Measurements from ENCODE around the gene PRR15L. TPM values are rescaled to one million over a fixed set of nuclear protein-coding genes. Genes with fewer than 3 reads are reported as not detected.
A peak's percentile ranks its signal among the peaks of the same experiment; 100 is the strongest.

PRR15L gene
- total RNA-seq, 1 experiment from 2014 or later, result 0.18 TPM

- Histone ChIP-seq H3K4me3 (ENCODE audit: low read depth in 2 of 2, low read length in 2 of 2) (no peak overlapping the region), H3K4me1 (ENCODE audit: control insufficient read depth, insufficient read depth, low read length) (peaks cover 16% of the 10 kb centered on the region; the same call in 1 of the 2 replicates), H3K36me3 (ENCODE audit: control insufficient read depth, insufficient read depth, low read length) (no peaks in the 10 kb centered on the region), H3K27ac (ENCODE audit: low read length) (no peak overlapping the region), H3K27me3 (ENCODE audit: control insufficient read depth, insufficient read depth, low read length) (no peaks in the 10 kb centered on the region), H3K9me3 (ENCODE audit: control insufficient read depth, insufficient read depth, low read depth, low read length) (no peaks in the 10 kb centered on the region)
- no peak for TF ChIP-seq REST (IDR thresholded peaks at IDR 0.05; ENCODE audit: insufficient read depth in 1 of 2, low read depth in 2 of 2, low read length in 1 of 2)
- no peak for TF ChIP-seq SIN3A (IDR thresholded peaks at IDR 0.05; ENCODE audit: borderline replicate concordance, insufficient read depth, low read depth, low read length)
- no peak for TF ChIP-seq CTCF (IDR thresholded peaks at IDR 0.05)
- TF ChIP-seq POLR2AphosphoS5 (IDR thresholded peaks at IDR 0.05; ENCODE audit: low read depth, low read length), result no peak
- TF ChIP-seq TCF7L2 (IDR thresholded peaks at IDR 0.05; ENCODE audit: low read depth, low read length), result no peak
- in situ Hi-C loops (cut with HindIII; ENCODE audit: low pct_unique_long_range_greater_than_20kb, low sequenced_read_pairs), result no loop called here
- intact Hi-C loops (cut with micrococcal nuclease; ENCODE audit: unreplicated experiment), result no loop called here
- ChIA-PET CTCF (no interaction called here), POLR2A (interaction anchor here (0.6 kb wide), 1 partner anchor 22 kb away, joined by 3 read pairs; no protein-coding TSS in a partner anchor)
- TSS peak; percentile 10 for BruUV-seq (replicated peaks)
- ATAC-seq (no peak), DNase-seq (ENCODE audit: low read depth, low spot score) (no peak)
These were observed 49.6 kb downstream of the PRR15L start for GRCh38 chr17:47907932-47908562.

- no peak overlapping the region for H3K27ac ChIP-seq (ENCODE audit: low read length)
- POLR2A ChIA-PET, result no interaction called here
- intact Hi-C loops (cut with micrococcal nuclease; ENCODE audit: unreplicated experiment) (no loop called here), in situ Hi-C loops (cut with HindIII; ENCODE audit: low pct_unique_long_range_greater_than_20kb, low sequenced_read_pairs) (no loop called here)
- CTCF ChIA-PET, result interaction anchor here (0.6 kb wide), 1 partner anchor 15 kb away, joined by 7 read pairs; no protein-coding TSS in a partner anchor
- no peak for DNase-seq (ENCODE audit: low read depth, low spot score)
- H3K4me1 ChIP-seq (ENCODE audit: control insufficient read depth, insufficient read depth, low read length), result peaks cover 16% of the 10 kb centered on the region; the same call in 1 of the 2 replicates
- no peak overlapping the region for H3K4me3 ChIP-seq (ENCODE audit: low read depth in 2 of 2, low read length in 2 of 2)
- ATAC-seq, result no peak
- no peak for TF ChIP-seq TCF7L2 (IDR thresholded peaks at IDR 0.05; ENCODE audit: low read depth, low read length)
- no peak for TF ChIP-seq REST (IDR thresholded peaks at IDR 0.05; ENCODE audit: insufficient read depth in 1 of 2, low read depth in 2 of 2, low read length in 1 of 2)
- TF ChIP-seq SIN3A (IDR thresholded peaks at IDR 0.05; ENCODE audit: borderline replicate concordance, insufficient read depth, low read depth, low read length), result no peak
- TF ChIP-seq POLR2AphosphoS5 (IDR thresholded peaks at IDR 0.05; ENCODE audit: low read depth, low read length), result no peak
- no peak for TF ChIP-seq CTCF (IDR thresholded peaks at IDR 0.05)
- no peaks in the 10 kb centered on the region for H3K27me3 ChIP-seq (ENCODE audit: control insufficient read depth, insufficient read depth, low read length)
- no peaks in the 10 kb centered on the region for H3K36me3 ChIP-seq (ENCODE audit: control insufficient read depth, insufficient read depth, low read length)
- BruUV-seq (replicated peaks), result no TSS peak
- no peaks in the 10 kb centered on the region for H3K9me3 ChIP-seq (ENCODE audit: control insufficient read depth, insufficient read depth, low read depth, low read length)
These were observed 51.2 kb downstream of the PRR15L start for GRCh38 chr17:47906443-47906842.

Data from Panc1 (cell line).